Keratinocyte (primary cell): ENCODE results near the gene NEGR1. TPM values are rescaled to one million over a fixed set of nuclear protein-coding genes. Genes with fewer than 3 reads are reported as not detected.

Experiments
- DNase-seq: peaks from one replicate; pipeline ENCODE4 v3.0.0-alpha.2; 2011; ENCODE audit warnings: low read depth, missing footprints, low spot score
- FAIRE-seq: peaks from 2 replicates; lab custom pipeline; 2011; peaks lifted over from hg19 to GRCh38; lab: Jason Lieb, UNC
- H2AFZ ChIP-seq: 2 replicates; pipeline ENCODE4 v1.6.0; 2012; ENCODE audit warnings: low read length, control low read depth, inconsistent platforms; ENCODE audit not compliant: control insufficient read depth
- H3K27ac ChIP-seq: 2 replicates; pipeline ENCODE4 v1.5.1; 2011; ENCODE audit warnings: low read length; ENCODE audit not compliant: control insufficient read depth, insufficient read depth
- H3K27me3 ChIP-seq: 3 replicates; pipeline ENCODE4 v1.6.0; 2011; ENCODE audit warnings: low read length; ENCODE audit not compliant: control insufficient read depth, insufficient read depth; ENCODE audit errors: extremely low read depth
- H3K36me3 ChIP-seq, 2 experiments: 2 replicates in 1 of 2; 3 replicates in 1 of 2; pipeline ENCODE4 v1.5.1; 2011; ENCODE audit warnings: low read length in 2 of 2, mild to moderate bottlenecking in 1 of 2; ENCODE audit not compliant: control insufficient read depth in 2 of 2, insufficient read depth in 2 of 2; ENCODE audit errors: extremely low read depth in 1 of 2
- H3K4me1 ChIP-seq: 3 replicates; pipeline ENCODE4 v1.5.1; 2011; ENCODE audit warnings: low read length; ENCODE audit not compliant: control insufficient read depth, insufficient read depth; ENCODE audit errors: extremely low read depth
- H3K4me2 ChIP-seq: 3 replicates; pipeline ENCODE4 v1.6.0; 2011; ENCODE audit warnings: low read depth, low read length; ENCODE audit not compliant: control insufficient read depth, insufficient read depth; ENCODE audit errors: extremely low read depth
- H3K4me3 ChIP-seq, 3 experiments: fragments of 200-600 bp in 1 of 3; sonication (generic) in 1 of 3; 2 replicates in 2 of 3; 3 replicates in 1 of 3; pipeline ENCODE4 v1.5.1; 2011 to 2016; ENCODE audit warnings: low read length in 3 of 3, mild to moderate bottlenecking in 3 of 3, control low read depth in 2 of 3, inconsistent platforms in 1 of 3, low read depth in 1 of 3, mixed read lengths in 1 of 3, mixed run types in 1 of 3, moderate library complexity in 1 of 3; ENCODE audit not compliant: control insufficient read depth in 2 of 3, insufficient read depth in 2 of 3; ENCODE audit errors: extremely low read depth in 1 of 3
- H3K79me2 ChIP-seq: 2 replicates; pipeline ENCODE4 v1.6.0; 2012; ENCODE audit warnings: low read length; ENCODE audit not compliant: control insufficient read depth, insufficient read depth
- H3K9ac ChIP-seq: 3 replicates; pipeline ENCODE4 v1.6.0; 2011; ENCODE audit warnings: low read length; ENCODE audit not compliant: control insufficient read depth, insufficient read depth; ENCODE audit errors: extremely low read depth
- H3K9me1 ChIP-seq: 3 replicates; pipeline ENCODE4 v1.6.0; 2011; ENCODE audit warnings: low read length; ENCODE audit not compliant: control insufficient read depth, insufficient read depth; ENCODE audit errors: extremely low read depth
- H3K9me3 ChIP-seq: 2 replicates; pipeline ENCODE4 v1.5.1; 2012; ENCODE audit warnings: low read depth, low read length; ENCODE audit not compliant: control insufficient read depth
- H4K20me1 ChIP-seq: 3 replicates; pipeline ENCODE4 v1.6.0; 2011; ENCODE audit warnings: low read length; ENCODE audit not compliant: control insufficient read depth, insufficient read depth; ENCODE audit errors: extremely low read depth
- EZH2 ChIP-seq: IDR thresholded peaks from one replicate; pipeline ENCODE4 v1.6.1; 2012; ENCODE audit warnings: inconsistent platforms, mild to moderate bottlenecking, low read length, moderate library complexity
- dilution Hi-C: fragments of 300-500 bp; cut with MboI; formaldehyde crosslinking; loops from one replicate; pipeline ENCODE4 v1.7.0; 2020; ENCODE audit warnings: low sequenced_read_pairs; ENCODE audit not compliant: extremely low pct_ligation_motif_present
- polyA plus RNA-seq, 5 experiments: library from polyadenylated mRNA; depleted of rRNA in 3 of 5; stranded (reverse) in 3 of 5; stranded (forward) in 1 of 5; unstranded in 1 of 5; fragments of >200 nt; gene quantifications; 1 replicate in 1 of 5; 2 replicates in 3 of 5; 3 replicates in 1 of 5; pipeline versions ENCODE4 v1.2.1 to v1.2.3, GENCODE V29; 2011 to 2012; ENCODE audit warnings: missing spikeins in 2 of 5, low read depth in 1 of 5, low replicate concordance in 1 of 5
- TF ChIP-seq, protein P1 (sequence below), 3 experiments: IDR thresholded peaks in 1 of 3; conservative IDR thresholded peaks in 1 of 3; optimal IDR thresholded peaks in 1 of 3; 2 replicates in 2 of 3; 3 replicates in 1 of 3; pipeline versions ENCODE3 to v1.5.1; 2011; ENCODE audit warnings: low read length in 3 of 3, mild to moderate bottlenecking in 3 of 3, moderate library complexity in 2 of 3, control low read depth in 1 of 3, inconsistent platforms in 1 of 3; ENCODE audit not compliant: insufficient read depth in 2 of 3; ENCODE audit errors: extremely low read depth in 1 of 3

The NEGR1 gene
- polyA plus RNA-seq, 1 donor (not counting 4 experiments of a cell fraction or from before 2014, with no cell fraction given): 1.6 TPM

DNA sequence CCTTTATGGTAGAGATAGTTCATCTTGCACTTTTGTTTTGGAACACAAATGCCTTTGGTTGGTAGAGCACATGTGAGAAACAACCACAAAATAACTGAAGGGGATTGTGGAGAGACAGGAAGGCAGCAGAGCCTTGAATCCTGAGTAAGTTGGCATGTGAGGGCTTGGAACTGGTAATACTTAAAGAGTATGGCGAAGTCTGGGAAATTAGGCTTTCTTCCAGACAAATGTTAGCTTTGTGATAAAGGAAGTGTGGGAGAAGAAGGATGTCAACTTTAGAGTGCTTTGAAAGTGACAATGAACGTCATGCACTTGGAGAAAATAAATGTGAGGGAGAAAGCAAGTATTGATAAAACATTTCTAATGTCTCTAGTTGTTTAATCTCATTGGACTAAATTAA, 725.2 kb downstream of the NEGR1 start:
- H2AFZ ChIP-seq: no peak overlapping the region
- no peaks in the 10 kb centered on the region for H3K27me3 ChIP-seq
- no peaks in the 10 kb centered on the region for H4K20me1 ChIP-seq
- no peaks in the 10 kb centered on the region for H3K9me1 ChIP-seq
- H3K4me2 ChIP-seq: no peak overlapping the region
- DNase-seq (no peak), FAIRE-seq (no peak)
- H3K36me3 ChIP-seq: no peaks in the 10 kb centered on the region
- H3K9me3 ChIP-seq: no peaks in the 10 kb centered on the region
- H3K4me1 ChIP-seq: peaks cover 5% of the 10 kb centered on the region
- no peak overlapping the region for H3K9ac ChIP-seq
- H3K27ac ChIP-seq: no peak overlapping the region
- H3K79me2 ChIP-seq: no peaks in the 10 kb centered on the region
- dilution Hi-C loops: no loop called here
- TF ChIP-seq, protein P1, sequence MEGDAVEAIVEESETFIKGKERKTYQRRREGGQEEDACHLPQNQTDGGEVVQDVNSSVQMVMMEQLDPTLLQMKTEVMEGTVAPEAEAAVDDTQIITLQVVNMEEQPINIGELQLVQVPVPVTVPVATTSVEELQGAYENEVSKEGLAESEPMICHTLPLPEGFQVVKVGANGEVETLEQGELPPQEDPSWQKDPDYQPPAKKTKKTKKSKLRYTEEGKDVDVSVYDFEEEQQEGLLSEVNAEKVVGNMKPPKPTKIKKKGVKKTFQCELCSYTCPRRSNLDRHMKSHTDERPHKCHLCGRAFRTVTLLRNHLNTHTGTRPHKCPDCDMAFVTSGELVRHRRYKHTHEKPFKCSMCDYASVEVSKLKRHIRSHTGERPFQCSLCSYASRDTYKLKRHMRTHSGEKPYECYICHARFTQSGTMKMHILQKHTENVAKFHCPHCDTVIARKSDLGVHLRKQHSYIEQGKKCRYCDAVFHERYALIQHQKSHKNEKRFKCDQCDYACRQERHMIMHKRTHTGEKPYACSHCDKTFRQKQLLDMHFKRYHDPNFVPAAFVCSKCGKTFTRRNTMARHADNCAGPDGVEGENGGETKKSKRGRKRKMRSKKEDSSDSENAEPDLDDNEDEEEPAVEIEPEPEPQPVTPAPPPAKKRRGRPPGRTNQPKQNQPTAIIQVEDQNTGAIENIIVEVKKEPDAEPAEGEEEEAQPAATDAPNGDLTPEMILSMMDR (optimal IDR thresholded peaks at IDR 0.05 in 1 of 3, IDR thresholded peaks at IDR 0.05 in 1 of 3, conservative IDR thresholded peaks at IDR 0.05 in 1 of 3; ENCODE audit: extremely low read depth in 1 of 3, insufficient read depth in 2 of 3, low read length in 3 of 3): no peak
- no peak for TF ChIP-seq EZH2
- no peak overlapping the region for H3K4me3 ChIP-seq

DNA sequence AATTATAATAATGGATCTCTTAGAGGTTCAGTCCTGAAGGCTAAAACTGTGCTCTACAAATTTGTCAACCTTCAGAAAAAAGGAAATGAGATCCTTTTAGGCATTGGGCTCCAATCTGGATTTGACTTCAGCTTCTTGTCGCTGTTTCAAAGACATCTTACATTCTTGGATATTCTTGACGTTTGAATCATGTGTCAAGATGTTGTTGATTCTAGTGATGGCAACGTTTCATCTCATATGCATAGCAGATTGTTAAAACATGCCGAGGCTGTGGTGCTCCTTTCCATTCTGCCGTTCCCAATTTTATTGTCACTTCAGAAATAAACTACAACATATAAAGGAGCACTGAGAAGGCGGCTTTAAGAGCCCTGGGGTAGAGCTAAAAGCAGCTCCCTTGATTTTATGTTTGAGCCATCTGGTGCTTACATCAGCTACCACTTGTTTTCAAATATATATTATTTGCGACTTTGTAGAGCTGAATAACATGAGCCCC, 733.9 kb downstream of the NEGR1 start:
- Histone ChIP-seq H3K4me2 (no peak overlapping the region), H3K9ac (no peak overlapping the region), H3K9me3 (no peaks in the 10 kb centered on the region), H3K36me3 (no peaks in the 10 kb centered on the region), H2AFZ (no peak overlapping the region), H3K9me1 (no peaks in the 10 kb centered on the region), H4K20me1 (no peaks in the 10 kb centered on the region), H3K27me3 (no peaks in the 10 kb centered on the region), H3K4me1 (no peaks in the 10 kb centered on the region), H3K27ac (no peak overlapping the region), H3K4me3 (no peak overlapping the region), H3K79me2 (no peaks in the 10 kb centered on the region)
- dilution Hi-C loops: no loop called here
- TF ChIP-seq, protein P1 (optimal IDR thresholded peaks at IDR 0.05 in 1 of 3, IDR thresholded peaks at IDR 0.05 in 1 of 3, conservative IDR thresholded peaks at IDR 0.05 in 1 of 3; ENCODE audit: extremely low read depth in 1 of 3, insufficient read depth in 2 of 3, low read length in 3 of 3): no peak
- no peak for TF ChIP-seq EZH2
- no peak for FAIRE-seq
- no peak for DNase-seq
